Body of pancreas (tissue), 4 donors: ENCODE measurements around the gene PRDM16.

Experiments
- POLR2A ChIP-seq, 3 donors: fragments of 450-650 bp; IDR thresholded peaks; one replicate each; pipeline ENCODE4 v1.6.1; 2016; ENCODE audit warnings: antibody characterized with exemption in 3 of 3, mild to moderate bottlenecking in 2 of 3
- TF ChIP-seq, protein P1 (sequence below), 7 experiments: fragments of 450-650 bp in 4 of 7; fragments of 200-600 bp in 3 of 7; sonication (generic) in 3 of 7; IDR thresholded peaks; one replicate each; pipeline ENCODE4 v1.5.1; 2016 to 2019; ENCODE audit warnings: antibody characterized with exemption in 7 of 7

GRCh38 chr1:3368059-3368458 is 299.1 kb downstream of the PRDM16 start:
- TF ChIP-seq POLR2A (IDR thresholded peaks at IDR 0.05) = no peak
- TF ChIP-seq, protein P1, sequence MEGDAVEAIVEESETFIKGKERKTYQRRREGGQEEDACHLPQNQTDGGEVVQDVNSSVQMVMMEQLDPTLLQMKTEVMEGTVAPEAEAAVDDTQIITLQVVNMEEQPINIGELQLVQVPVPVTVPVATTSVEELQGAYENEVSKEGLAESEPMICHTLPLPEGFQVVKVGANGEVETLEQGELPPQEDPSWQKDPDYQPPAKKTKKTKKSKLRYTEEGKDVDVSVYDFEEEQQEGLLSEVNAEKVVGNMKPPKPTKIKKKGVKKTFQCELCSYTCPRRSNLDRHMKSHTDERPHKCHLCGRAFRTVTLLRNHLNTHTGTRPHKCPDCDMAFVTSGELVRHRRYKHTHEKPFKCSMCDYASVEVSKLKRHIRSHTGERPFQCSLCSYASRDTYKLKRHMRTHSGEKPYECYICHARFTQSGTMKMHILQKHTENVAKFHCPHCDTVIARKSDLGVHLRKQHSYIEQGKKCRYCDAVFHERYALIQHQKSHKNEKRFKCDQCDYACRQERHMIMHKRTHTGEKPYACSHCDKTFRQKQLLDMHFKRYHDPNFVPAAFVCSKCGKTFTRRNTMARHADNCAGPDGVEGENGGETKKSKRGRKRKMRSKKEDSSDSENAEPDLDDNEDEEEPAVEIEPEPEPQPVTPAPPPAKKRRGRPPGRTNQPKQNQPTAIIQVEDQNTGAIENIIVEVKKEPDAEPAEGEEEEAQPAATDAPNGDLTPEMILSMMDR (IDR thresholded peaks at IDR 0.05) = no peak
